Measurements from ENCODE around the gene GNAT3.

GNAT3 gene

DNA sequence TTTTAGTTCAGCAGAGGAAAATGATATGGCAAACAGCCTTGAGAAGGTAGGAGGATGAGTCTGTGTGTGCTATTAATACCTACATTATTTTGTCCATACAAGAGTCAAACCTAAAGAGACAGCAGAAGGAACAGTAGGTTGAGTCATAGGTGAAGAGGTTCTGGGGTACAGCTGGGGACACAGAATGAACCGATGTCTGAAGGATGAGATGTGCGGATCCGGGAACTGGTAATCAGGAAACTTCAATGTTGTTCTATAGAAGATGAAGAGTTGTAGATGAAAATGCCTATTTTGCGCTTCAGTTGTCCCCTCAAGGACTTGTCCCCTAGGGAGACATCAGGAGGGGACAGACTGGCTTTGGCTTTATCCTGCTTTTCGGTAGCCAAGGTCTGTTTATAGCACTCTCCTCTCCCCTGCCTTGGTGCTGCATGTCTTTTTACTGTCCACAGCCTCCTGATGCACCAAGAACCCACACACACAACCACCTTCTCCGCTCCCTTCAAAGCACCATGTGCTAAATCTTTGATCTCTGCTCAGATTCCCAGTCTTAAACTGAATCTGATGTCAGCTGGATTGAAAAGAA lies 94.6 kb downstream of the GNAT3 start:
- no peak for DNase-seq (ENCODE audit: low read depth in 2 of 2)

DNA sequence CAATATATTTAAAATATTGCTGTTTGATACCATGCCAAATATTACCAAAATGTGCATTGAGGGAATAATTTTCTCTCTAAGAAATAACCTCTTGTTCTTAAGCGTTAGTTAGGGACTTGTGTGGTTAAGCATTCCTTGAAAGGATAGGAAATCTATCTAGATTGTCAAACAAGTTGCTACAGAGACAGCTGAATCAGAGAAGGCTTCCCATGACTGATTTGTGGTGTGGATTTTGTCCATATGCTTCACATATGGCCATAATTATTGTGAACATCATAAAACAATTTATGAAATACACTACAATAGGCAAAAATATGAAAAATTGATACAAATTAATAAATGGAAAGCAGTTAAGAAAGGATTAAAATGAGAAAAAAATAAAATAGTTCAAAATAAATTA lies 96.3 kb downstream of the GNAT3 start:
- no peak for DNase-seq (ENCODE audit: low read depth in 2 of 2)

DNA sequence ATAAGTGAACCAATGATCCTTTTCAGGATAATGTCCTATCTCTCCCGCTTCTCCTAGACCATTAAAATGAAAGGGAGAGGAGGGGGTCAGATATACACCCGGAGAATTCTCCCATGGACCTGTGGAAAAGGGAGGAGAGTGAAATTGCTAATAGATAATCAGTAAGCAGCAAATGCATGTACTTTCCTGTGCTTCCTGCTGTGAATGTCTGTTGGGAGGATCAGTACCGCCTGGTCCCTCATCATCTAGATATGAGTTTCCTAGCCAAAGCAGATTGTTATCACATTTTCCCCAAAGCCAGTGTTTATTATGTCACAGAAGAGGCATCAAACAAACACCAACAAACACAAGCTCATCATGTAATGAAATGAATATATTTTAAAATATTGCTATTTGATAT lies 96.8 kb downstream of the GNAT3 start:
- DNase-seq (ENCODE audit: low read depth in 2 of 2): no peak

DNA sequence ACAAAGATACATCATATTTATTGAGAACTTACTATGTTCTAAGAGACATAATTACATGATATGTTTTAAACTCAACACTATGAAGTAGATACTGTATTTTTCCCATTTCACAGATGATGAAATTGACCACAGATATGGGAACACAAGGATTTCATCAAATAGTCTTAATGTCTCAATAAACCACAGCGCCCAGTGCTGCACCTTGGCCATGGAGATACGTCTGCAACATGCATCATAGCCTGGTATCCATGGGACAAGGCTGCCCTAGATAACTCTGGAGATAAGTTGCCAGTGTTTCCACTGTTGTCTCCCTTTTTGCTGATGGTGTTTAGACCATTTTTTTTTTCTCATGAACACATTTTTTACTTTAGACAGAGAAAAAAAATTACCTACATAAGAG lies 97.5 kb downstream of the GNAT3 start:
- no peak for DNase-seq (ENCODE audit: low read depth in 2 of 2)

DNA sequence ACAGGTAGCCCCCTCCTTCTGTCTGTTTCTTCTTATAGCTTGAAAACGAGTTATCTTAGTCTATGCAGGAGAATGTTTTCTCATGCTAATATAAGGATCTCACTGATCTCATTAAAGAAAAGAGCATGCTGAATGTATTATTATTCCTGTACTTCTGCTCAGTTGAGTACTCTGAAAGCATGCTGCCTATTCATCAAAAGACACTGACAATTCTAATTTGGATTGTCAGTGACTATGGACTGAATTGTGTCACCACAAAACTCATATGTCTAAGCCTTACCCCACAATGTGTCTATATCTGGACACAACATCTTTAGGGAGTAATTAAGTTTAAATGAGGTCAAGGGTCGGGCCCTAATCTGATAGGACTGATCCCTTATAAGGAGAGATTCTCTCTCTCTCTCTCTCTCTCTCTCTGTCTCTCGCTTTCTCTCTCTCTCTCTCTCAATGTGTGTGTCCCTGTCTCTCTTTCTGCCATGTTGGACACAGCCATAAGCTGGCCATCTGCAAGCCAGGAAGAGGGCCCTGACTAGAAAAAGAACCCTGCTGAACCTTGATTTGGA lies 98.4 kb downstream of the GNAT3 start:
- no peak for DNase-seq (ENCODE audit: low read depth in 2 of 2)

DNA sequence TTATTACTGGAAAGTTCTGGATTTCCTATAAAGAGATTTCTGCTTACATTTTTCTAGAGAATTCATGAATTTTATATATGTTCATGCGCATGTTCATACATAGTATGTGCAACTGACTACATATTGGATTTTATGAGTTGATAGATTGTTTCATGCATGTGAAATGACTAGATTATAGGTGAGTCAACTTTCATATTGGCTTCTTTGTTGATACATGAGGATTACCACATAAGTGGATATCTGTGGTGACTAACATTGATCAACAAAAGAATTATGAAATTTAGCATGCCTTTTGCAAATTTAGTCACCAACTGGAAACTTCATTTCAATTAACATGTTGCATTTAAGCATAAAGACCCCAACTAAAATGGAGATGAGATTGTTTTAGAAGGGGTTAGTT lies 99.0 kb downstream of the GNAT3 start:
- no peak for DNase-seq (ENCODE audit: low read depth in 2 of 2)

DNA sequence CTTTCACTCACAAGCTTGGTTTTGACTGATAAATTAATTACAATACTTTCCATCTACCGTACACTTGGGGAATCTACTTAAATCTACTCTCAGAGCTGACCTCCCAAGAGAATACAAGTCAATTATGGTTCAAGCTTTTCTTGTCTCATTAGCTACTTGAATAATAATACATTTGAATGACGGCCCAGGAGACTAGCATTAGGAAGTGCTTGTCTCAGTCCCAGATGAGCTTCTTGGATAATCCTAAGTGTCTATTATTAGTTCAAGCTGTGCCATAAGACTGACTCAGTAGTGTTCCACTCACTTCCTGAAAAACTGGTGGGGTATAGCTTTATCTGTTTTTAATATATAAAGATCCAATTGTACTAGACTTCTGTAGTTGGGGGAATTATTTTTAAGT lies 100.2 kb downstream of the GNAT3 start:
- no peak for DNase-seq (ENCODE audit: low read depth in 2 of 2)

DNA sequence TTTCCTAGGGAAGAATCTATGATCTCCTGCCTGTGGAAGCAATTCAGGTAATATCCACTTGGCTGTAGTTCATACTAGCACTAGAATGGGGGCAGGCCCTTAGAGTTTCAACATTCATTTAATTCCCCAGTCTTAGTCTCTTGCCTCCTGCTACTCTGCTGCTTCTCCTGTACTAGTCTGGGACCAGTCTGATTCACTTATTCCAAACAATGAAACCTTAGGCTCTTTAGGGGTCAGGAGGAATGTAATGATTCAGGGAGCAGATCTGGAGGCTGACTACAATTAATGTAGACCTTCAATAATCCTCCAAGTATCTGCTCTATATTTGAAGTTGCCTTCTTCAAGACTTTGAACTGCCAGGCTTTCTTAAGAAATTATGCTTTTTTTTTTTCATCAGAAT lies 101.8 kb downstream of the GNAT3 start:
- no peak for DNase-seq (ENCODE audit: low read depth in 2 of 2)
